ENCODE data around the gene GRK7. TPM values are rescaled to one million over a fixed set of nuclear protein-coding genes. Genes with fewer than 3 reads are reported as not detected.

GRK7 gene
- total and polyA plus RNA-seq, 9 of the 15 experiments (the other 6 are each of a cell fraction or from before 2014, with no cell fraction given): 0.01 to 0.08 (median 0.04) TPM; not detected in 3

DNA sequence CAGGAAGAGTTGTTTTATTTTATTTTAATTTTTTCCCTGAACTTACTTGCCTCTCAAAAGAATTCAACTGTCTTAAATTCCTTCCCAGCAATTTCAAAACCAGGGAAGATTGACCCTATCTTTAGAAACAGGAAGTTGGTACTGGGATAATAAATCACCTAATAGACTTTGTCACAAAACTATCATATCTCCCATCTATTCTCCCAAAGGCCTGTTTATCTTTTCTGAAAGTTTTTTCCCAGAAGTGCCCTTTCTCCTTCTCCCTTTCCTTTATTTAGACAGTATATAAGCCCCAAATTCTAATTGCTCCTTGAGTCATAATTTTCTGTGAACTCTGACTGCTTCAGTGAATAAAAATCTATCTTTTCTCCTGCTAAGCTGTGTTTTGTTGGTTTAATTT, 28.0 kb upstream of the GRK7 start (continued):
- TF ChIP-seq BRD9 (IDR thresholded peaks at IDR 0.05; ENCODE audit: low read depth, partially characterized antibody) (no peak), ETV1 (tag; conservative IDR thresholded peaks at IDR 0.05; ENCODE audit: low read depth) (peak; percentile 56), SMARCE1 (IDR thresholded peaks at IDR 0.05) (peak; percentile 88), FOXJ2 (tag; IDR thresholded peaks at IDR 0.05) (0 out of 2 replicates have a peak, but pooled peaks have one; percentile 21), ZNF197 (CRISPR knock-in tag; IDR thresholded peaks at IDR 0.05; ENCODE audit: low read depth) (no peak), SPI1 (IDR thresholded peaks at IDR 0.05; ENCODE audit: borderline replicate concordance, low read depth, low read length) (0 out of 2 replicates have a peak, but pooled peaks have one; percentile 4), SOX6 (IDR thresholded peaks at IDR 0.05) (peak; percentile 80; the same call in 1 of the 2 replicates), ELF4 (CRISPR knock-in tag; IDR thresholded peaks at IDR 0.05) (0 out of 2 replicates have a peak, but pooled peaks have one; percentile 56), JUND (IDR thresholded peaks at IDR 0.05; ENCODE audit: borderline replicate concordance, low read depth, low read length) (0 out of 2 replicates have a peak, but pooled peaks have one; percentile 7), JUND (tag; IDR thresholded peaks at IDR 0.05; ENCODE audit: borderline replicate concordance, low read depth, low read length) (no peak; the same call in 2 of the 3 replicates), NR2C1 (IDR thresholded peaks at IDR 0.05) (no peak), NR2C1 (tag; IDR thresholded peaks at IDR 0.05) (no peak), TAL1 (IDR thresholded peaks at IDR 0.05) (peak; percentile 47), ZNF174 (CRISPR knock-in tag; IDR thresholded peaks at IDR 0.05) (no peak), ZFP1 (CRISPR knock-in tag; IDR thresholded peaks at IDR 0.05) (no peak), CCNT2 (IDR thresholded peaks at IDR 0.05; ENCODE audit: borderline replicate concordance, extremely low read depth, insufficient read length, low read depth, low read length) (peak; percentile 71)
- TF ChIP-seq, protein P1, sequence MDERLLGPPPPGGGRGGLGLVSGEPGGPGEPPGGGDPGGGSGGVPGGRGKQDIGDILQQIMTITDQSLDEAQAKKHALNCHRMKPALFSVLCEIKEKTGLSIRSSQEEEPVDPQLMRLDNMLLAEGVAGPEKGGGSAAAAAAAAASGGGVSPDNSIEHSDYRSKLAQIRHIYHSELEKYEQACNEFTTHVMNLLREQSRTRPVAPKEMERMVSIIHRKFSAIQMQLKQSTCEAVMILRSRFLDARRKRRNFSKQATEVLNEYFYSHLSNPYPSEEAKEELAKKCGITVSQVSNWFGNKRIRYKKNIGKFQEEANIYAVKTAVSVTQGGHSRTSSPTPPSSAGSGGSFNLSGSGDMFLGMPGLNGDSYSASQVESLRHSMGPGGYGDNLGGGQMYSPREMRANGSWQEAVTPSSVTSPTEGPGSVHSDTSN (CRISPR knock-in tag; IDR thresholded peaks at IDR 0.05; ENCODE audit: low read depth): no peak
- TF ChIP-seq, protein P1 (tag; conservative IDR thresholded peaks at IDR 0.05; ENCODE audit: low read depth): peak; percentile 90
- TF ChIP-seq, protein P2, sequence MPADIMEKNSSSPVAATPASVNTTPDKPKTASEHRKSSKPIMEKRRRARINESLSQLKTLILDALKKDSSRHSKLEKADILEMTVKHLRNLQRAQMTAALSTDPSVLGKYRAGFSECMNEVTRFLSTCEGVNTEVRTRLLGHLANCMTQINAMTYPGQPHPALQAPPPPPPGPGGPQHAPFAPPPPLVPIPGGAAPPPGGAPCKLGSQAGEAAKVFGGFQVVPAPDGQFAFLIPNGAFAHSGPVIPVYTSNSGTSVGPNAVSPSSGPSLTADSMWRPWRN (IDR thresholded peaks at IDR 0.05; ENCODE audit: low read depth): peak; percentile 37; the same call in 1 of the 2 replicates
- TF ChIP-seq, protein P3, sequence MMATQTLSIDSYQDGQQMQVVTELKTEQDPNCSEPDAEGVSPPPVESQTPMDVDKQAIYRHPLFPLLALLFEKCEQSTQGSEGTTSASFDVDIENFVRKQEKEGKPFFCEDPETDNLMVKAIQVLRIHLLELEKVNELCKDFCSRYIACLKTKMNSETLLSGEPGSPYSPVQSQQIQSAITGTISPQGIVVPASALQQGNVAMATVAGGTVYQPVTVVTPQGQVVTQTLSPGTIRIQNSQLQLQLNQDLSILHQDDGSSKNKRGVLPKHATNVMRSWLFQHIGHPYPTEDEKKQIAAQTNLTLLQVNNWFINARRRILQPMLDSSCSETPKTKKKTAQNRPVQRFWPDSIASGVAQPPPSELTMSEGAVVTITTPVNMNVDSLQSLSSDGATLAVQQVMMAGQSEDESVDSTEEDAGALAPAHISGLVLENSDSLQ (IDR thresholded peaks at IDR 0.05): peak; percentile 91
- TF ChIP-seq, protein P4, sequence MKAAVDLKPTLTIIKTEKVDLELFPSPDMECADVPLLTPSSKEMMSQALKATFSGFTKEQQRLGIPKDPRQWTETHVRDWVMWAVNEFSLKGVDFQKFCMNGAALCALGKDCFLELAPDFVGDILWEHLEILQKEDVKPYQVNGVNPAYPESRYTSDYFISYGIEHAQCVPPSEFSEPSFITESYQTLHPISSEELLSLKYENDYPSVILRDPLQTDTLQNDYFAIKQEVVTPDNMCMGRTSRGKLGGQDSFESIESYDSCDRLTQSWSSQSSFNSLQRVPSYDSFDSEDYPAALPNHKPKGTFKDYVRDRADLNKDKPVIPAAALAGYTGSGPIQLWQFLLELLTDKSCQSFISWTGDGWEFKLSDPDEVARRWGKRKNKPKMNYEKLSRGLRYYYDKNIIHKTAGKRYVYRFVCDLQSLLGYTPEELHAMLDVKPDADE (conservative IDR thresholded peaks at IDR 0.05; ENCODE audit: control insufficient read depth, low read depth, low read length): no peak
- TF ChIP-seq, protein P5, sequence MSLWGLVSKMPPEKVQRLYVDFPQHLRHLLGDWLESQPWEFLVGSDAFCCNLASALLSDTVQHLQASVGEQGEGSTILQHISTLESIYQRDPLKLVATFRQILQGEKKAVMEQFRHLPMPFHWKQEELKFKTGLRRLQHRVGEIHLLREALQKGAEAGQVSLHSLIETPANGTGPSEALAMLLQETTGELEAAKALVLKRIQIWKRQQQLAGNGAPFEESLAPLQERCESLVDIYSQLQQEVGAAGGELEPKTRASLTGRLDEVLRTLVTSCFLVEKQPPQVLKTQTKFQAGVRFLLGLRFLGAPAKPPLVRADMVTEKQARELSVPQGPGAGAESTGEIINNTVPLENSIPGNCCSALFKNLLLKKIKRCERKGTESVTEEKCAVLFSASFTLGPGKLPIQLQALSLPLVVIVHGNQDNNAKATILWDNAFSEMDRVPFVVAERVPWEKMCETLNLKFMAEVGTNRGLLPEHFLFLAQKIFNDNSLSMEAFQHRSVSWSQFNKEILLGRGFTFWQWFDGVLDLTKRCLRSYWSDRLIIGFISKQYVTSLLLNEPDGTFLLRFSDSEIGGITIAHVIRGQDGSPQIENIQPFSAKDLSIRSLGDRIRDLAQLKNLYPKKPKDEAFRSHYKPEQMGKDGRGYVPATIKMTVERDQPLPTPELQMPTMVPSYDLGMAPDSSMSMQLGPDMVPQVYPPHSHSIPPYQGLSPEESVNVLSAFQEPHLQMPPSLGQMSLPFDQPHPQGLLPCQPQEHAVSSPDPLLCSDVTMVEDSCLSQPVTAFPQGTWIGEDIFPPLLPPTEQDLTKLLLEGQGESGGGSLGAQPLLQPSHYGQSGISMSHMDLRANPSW (CRISPR knock-in tag; IDR thresholded peaks at IDR 0.05): no peak

All from K562 (cell line).